OCI-M2 (cell line): Measurements from ENCODE around the gene KAT5.
"Not testable (repeated sequence)": the region's sequence is repeated elsewhere in the genome, so short reads cannot be mapped to it uniquely, and the experiment has no call there.

Experiments
- DNase-seq: peaks from one replicate; lab custom pipeline; 2025; ENCODE audit not compliant: unreplicated experiment; lab: John Stamatoyannopoulos, UW

Gene KAT5

DNA sequence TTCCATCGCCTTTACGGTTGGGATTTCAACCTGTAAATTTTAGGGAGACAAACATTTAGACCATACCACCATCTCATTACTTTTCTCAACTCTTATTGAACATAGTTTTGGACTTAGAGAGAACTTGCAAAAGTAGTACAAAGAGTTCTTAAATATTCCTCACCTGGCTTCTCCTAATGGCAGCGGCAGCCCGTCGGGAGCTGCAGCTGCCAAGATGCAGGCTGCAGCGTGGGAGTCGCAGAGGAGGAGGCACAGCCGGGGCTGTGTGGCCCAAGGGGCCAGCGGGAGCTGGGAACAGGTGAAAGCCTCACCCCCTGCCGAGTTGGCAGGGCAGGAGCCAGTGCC is 31.6 kb downstream of the KAT5 start:
- DNase-seq = no peak

DNA sequence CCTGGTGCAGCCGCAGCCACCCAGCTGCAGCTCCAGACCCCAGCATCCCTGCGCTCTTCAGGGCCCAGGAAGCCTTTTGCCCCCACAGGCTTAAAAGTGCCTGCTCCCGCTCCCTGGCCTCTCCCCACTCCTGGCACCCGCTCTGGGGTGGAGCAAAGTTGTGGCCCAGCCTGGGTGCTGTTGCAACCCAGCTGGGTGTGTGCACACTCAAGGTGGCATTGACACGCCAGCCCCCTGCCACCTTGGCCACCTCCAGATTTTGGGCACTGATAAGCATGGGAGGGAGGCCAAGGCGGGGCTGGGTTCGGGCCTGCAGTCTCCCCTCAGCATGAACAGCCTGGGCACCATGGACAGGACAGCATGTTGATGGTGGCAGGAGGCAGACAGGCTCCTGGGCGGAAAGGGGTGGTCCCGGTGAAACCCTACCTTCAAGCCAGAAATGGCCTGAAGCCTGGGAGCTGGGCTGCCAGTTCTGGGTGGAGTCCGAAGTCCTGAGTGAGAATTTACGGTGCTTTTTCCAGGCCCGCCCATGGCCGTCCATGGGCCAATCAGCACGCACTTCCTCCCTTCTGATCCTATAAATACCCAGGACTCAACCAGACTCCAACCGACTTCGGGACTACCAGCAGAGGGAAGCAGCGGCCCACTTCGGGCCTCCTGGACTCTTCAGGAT is 32.1 kb downstream of the KAT5 start:
- DNase-seq = no peak

- no peak for DNase-seq
These were observed 32.6 kb downstream of the KAT5 start for GRCh38 chr11:65744699-65745042.

DNA sequence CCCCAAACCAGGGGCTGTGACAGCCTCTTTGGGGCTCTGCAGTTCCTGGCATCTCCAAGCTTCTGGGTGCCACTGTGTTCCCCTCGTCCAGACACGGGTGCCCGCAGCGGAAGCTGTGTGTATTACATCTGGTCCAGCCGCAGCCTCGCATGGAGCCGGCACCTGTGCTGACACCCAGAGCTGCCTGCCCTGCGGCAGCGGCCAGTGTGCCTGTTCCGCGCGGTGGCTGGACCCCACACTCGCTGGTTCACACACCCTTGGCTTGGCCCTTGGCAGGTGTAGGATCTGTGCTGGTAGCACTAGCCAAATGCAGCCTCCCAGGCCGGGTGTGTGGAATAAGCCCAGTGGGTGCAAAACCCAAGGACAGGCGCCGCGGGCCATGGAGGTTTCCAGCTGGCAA is 33.0 kb downstream of the KAT5 start:
- no peak for DNase-seq

- not testable (repeated sequence) for DNase-seq
These were observed 50.1 kb downstream of the KAT5 start for GRCh38 chr11:65762169-65762568.

GRCh38 chr11:65762816-65763215 is 50.8 kb downstream of the KAT5 start:
- not testable (repeated sequence) for DNase-seq

DNA sequence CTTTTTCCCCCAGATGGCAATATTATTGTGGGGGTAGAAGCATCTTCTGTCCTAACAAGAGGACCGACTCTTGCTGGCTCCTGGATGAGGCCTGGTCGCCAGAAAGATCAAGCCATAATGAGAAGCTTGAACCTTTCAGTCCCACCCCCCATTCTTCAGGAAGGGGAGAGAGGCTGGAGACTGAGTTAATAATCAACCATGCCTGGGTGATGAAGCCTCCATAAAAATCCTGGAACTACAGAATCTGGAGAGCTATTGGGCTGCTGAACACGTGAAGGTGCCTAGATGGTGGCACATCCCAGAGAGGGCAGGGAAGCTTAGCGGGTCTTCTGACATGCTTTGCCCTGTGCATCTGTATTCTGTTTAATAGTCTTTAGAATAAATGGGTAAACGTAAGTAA is 52.4 kb downstream of the KAT5 start:
- no peak for DNase-seq

DNA sequence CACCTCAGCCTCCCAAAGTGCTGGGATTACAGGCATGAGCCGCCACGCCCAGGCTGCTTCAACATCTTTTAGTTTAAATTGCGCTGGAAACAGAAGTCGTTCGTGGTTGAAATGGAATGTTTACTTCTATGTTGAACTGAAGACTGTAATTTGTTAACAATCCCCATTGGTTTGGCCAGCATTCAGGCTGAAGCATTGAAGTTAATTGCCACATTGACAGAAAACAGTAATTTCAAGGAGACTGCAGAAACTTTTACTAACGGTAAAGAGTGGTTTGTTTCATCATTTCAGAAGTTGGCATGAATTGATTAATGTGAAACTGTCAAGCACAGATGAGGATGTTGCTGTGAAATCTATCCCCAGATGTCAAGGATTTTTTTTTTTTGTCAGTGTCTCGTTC is 54.5 kb downstream of the KAT5 start:
- DNase-seq = no peak

GRCh38 chr11:65767406-65767805 is 55.4 kb downstream of the KAT5 start:
- DNase-seq = no peak

DNA sequence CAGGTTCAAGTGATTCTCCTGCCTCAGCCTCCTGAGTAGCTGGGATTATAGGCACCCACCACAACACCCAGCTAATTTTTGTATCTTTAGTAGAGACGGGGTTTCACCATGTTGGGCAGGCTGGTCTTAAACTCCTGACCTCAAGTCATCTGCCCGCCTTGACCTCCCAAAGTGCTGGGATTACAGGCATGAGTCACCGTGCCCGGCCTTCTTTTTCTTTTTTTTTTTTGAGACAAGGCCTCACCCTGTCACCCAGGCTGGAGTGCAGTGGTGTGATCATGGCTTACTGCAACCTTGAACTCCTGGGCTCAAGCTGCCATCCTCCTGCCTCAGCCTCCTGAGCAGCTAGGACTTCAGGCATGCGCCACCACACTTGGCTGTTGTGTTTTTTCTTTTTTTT is 55.8 kb downstream of the KAT5 start:
- DNase-seq = not testable (repeated sequence)
